K562 (cell line): ENCODE results near the gene BRAT1. TPM values are rescaled to one million over a fixed set of nuclear protein-coding genes. Genes with fewer than 3 reads are reported as not detected.

Source experiments
- ATAC-seq: fragments of 200-7000 bp; cut with Tn5 transposase; 3 replicates; pipeline ENCODE4 v1.9.1; 2020; ENCODE audit warnings: moderate library complexity
- BruUV-seq: library from RNA; stranded (reverse); fragments of 400-500 nt; replicated peaks from 2 replicates; lab custom pipeline; 2021; lab: Mats Ljungman, UMichigan
- CTCF ChIA-PET: fragments of 300-600 bp; formaldehyde crosslinking; extraction: SDS; loops from one replicate; lab custom pipeline; 2021; ENCODE audit warnings: low intra/inter-chr PET ratio; lab: Yijun Ruan, JAX
- POLR2A ChIA-PET: fragments of 300-600, 350-650 bp; sonication (Branson Sonifier 250); formaldehyde crosslinking; extraction: SDS; loops from one replicate; lab custom pipeline; 2021; ENCODE audit warnings: antibody characterized with exemption, inconsistent platforms; lab: Yijun Ruan, JAX
- DNase-seq, 4 experiments: peaks; one replicate each; pipeline versions ENCODE4 v3.0.0 to v3.0.0-alpha.2; 2011 to 2018; ENCODE audit warnings: low spot score in 3 of 4, mixed read lengths in 3 of 4; ENCODE audit errors: extremely low read depth in 1 of 4
- FAIRE-seq: peaks from 2 replicates; lab custom pipeline; 2011; peaks lifted over from hg19 to GRCh38; lab: Jason Lieb, UNC
- H2AFZ ChIP-seq: 2 replicates; pipeline ENCODE4 v1.6.0; 2011; ENCODE audit warnings: low read depth, low read length, control low read depth, inconsistent platforms
- H3K27ac ChIP-seq: fragments of 200-600 bp; 3 replicates; pipeline ENCODE4 v1.8.0; 2011; ENCODE audit warnings: low read depth, mild to moderate bottlenecking, control low read depth, inconsistent platforms, low read length, moderate library complexity, mixed read lengths; ENCODE audit errors: extremely low read depth
- H3K27me3 ChIP-seq, 2 experiments: fragments of 300-600 bp in 1 of 2; 2 replicates in 1 of 2; 3 replicates in 1 of 2; pipeline versions ENCODE4 v1.6.0 to v1.8.0; 2011; ENCODE audit warnings: inconsistent platforms in 2 of 2, low read length in 2 of 2, mild to moderate bottlenecking in 1 of 2, mixed read lengths in 1 of 2, moderate library complexity in 1 of 2; ENCODE audit not compliant: control insufficient read depth in 2 of 2, insufficient read depth in 2 of 2
- H3K36me3 ChIP-seq: fragments of 300-600 bp; 3 replicates; pipeline ENCODE4 v1.8.0; 2011; ENCODE audit warnings: mild to moderate bottlenecking, low read length, inconsistent platforms; ENCODE audit not compliant: control insufficient read depth, insufficient read depth
- H3K4me1 ChIP-seq, 2 experiments: fragments of 200-600 bp in 1 of 2; replicated peaks in 1 of 2; 2 replicates in 1 of 2; 3 replicates in 1 of 2; pipeline versions ENCODE4 v1.5.1 to v1.8.0; 2011; ENCODE audit warnings: inconsistent platforms in 2 of 2, low read length in 2 of 2, mild to moderate bottlenecking in 1 of 2, mixed read lengths in 1 of 2, moderate library complexity in 1 of 2; ENCODE audit not compliant: control insufficient read depth in 2 of 2, insufficient read depth in 2 of 2
- H3K4me2 ChIP-seq: 2 replicates; pipeline ENCODE4 v1.6.1; 2011; ENCODE audit warnings: low read length, control low read depth, inconsistent platforms, mixed read lengths; ENCODE audit not compliant: insufficient read depth
- H3K4me3 ChIP-seq: fragments of 200-600 bp; sonication (generic), shearing (Covaris generic); 2 replicates; pipeline ENCODE4 v1.5.1; 2016; ENCODE audit warnings: control low read depth, inconsistent platforms
- H3K79me2 ChIP-seq: fragments of 200-600 bp; 3 replicates; pipeline ENCODE4 v1.8.0; 2011; ENCODE audit warnings: low read length, inconsistent platforms; ENCODE audit not compliant: control insufficient read depth, insufficient read depth
- H3K9ac ChIP-seq, 2 experiments: 2 replicates each; pipeline versions ENCODE4 v1.6.0 to v1.6.1; 2011; ENCODE audit warnings: low read depth in 2 of 2, low read length in 2 of 2, control low read depth in 1 of 2, inconsistent platforms in 1 of 2, mild to moderate bottlenecking in 1 of 2, mixed read lengths in 1 of 2; ENCODE audit not compliant: insufficient read depth in 1 of 2
- H3K9me1 ChIP-seq: one replicate; pipeline ENCODE4 v1.6.0; 2011; ENCODE audit warnings: inconsistent platforms, mild to moderate bottlenecking, low read length, moderate library complexity; ENCODE audit not compliant: control insufficient read depth, insufficient read depth
- H3K9me3 ChIP-seq: replicated peaks from 2 replicates; pipeline ENCODE4 v1.5.1; 2011; ENCODE audit warnings: low read depth, low read length, inconsistent platforms; ENCODE audit not compliant: control insufficient read depth, insufficient read depth
- H4K20me1 ChIP-seq: replicated peaks from 2 replicates; pipeline ENCODE4 v1.6.1; 2011; ENCODE audit warnings: low read length, inconsistent platforms, mixed read lengths; ENCODE audit not compliant: control insufficient read depth, insufficient read depth
- ARID2 ChIP-seq: fragments of 450-650 bp; IDR thresholded peaks from 2 replicates; pipeline ENCODE4 v1.6.1; 2017; ENCODE audit warnings: antibody characterized with exemption, mild to moderate bottlenecking
- BCL6 ChIP-seq: fragments of 250-450 bp; sonication (Bioruptor Pico); IDR thresholded peaks from 2 replicates; pipeline ENCODE4 v1.4.0; 2020
- BRD9 ChIP-seq: fragments of 450-650 bp; IDR thresholded peaks from 2 replicates; pipeline ENCODE4 v1.6.1; 2018; ENCODE audit warnings: low read depth; ENCODE audit not compliant: partially characterized antibody
- CBFA2T2 ChIP-seq: fragments of 450-650 bp; conservative IDR thresholded peaks from 2 replicates; pipeline ENCODE4 v1.6.1; 2017; ENCODE audit warnings: mild to moderate bottlenecking
- KLF1 ChIP-seq: fragments of 450-650 bp; IDR thresholded peaks from 2 replicates; pipeline ENCODE4 v1.6.1; 2016; ENCODE audit warnings: missing genetic modification characterization, missing compliant biosample characterization
- MCM3 ChIP-seq: fragments of 450-650 bp; IDR thresholded peaks from 2 replicates; pipeline ENCODE4 v1.6.1; 2016
- PHB2 ChIP-seq: fragments of 450-650 bp; IDR thresholded peaks from 2 replicates; pipeline ENCODE4 v1.6.1; 2017; ENCODE audit warnings: low read depth
- PREB ChIP-seq: sonication (generic); formaldehyde crosslinking; IDR thresholded peaks from 2 replicates; pipeline ENCODE4 v1.8.1; 2023; ENCODE audit warnings: mild to moderate bottlenecking, missing genetic modification reagents
- SMARCE1 ChIP-seq: fragments of 450-650 bp; IDR thresholded peaks from 2 replicates; pipeline ENCODE4 v1.7.1; 2016; ENCODE audit warnings: mild to moderate bottlenecking
- ZFPM2 ChIP-seq: fragments of 250-450 bp; sonication (Bioruptor Pico); IDR thresholded peaks from 2 replicates; pipeline ENCODE4 v1.5.1; 2022; ENCODE audit warnings: mild to moderate bottlenecking
- ZNF175 ChIP-seq: fragments of 200-800 bp; sonication (Bioruptor generic); IDR thresholded peaks from 2 replicates; pipeline ENCODE4 v1.6.1; 2016; ENCODE audit warnings: low read depth, mild to moderate bottlenecking, missing genetic modification characterization, missing compliant biosample characterization
- ZNF212 ChIP-seq: fragments of 450-650 bp; formaldehyde crosslinking; IDR thresholded peaks from 2 replicates; pipeline ENCODE4 v1.4.0; 2020; ENCODE audit warnings: mild to moderate bottlenecking
- ZNF224 ChIP-seq: sonication (generic); formaldehyde crosslinking; IDR thresholded peaks from 2 replicates; pipeline ENCODE4 v1.8.0; 2022; ENCODE audit warnings: mild to moderate bottlenecking, missing genetic modification reagents
- ZNF354B ChIP-seq: fragments of 250-450 bp; sonication (Bioruptor Pico); IDR thresholded peaks from 2 replicates; pipeline ENCODE4 v1.4.0; 2020
- ZNF584 ChIP-seq: fragments of 200-800 bp; sonication (Bioruptor generic); IDR thresholded peaks from 2 replicates; pipeline ENCODE4 v1.6.1; 2016; ENCODE audit warnings: low read depth, mild to moderate bottlenecking, missing genetic modification characterization, missing compliant biosample characterization
- WGBS: fragments of 100-300 bp; shearing (Covaris generic); methylation state at CpG from one replicate; pipeline ENCODE4 v1.1.6; 2016; ENCODE audit warnings: low coverage, mixed read lengths; ENCODE audit not compliant: insufficient coverage; ENCODE audit errors: missing lambda C conversion rate; 5-methylcytosine and 5-hydroxymethylcytosine counted together
- in situ Hi-C: fragments of 300-500 bp; cut with MboI; formaldehyde crosslinking; loops from 4 replicates; pipeline ENCODE4 v1.15.0; 2018; ENCODE audit warnings: inconsistent platforms, mixed read lengths
- intact Hi-C: fragments of 100-400 bp; cut with micrococcal nuclease; formaldehyde crosslinking; loops from 2 replicates; pipeline ENCODE4 v1.14.2; 2022
- polyA plus RNA-seq, 8 experiments: library from polyadenylated mRNA; depleted of rRNA in 4 of 8; stranded (reverse) in 5 of 8; unstranded in 3 of 8; fragments of >200 nt; fragmentation: Nextera tagmentation in 2 of 8; fragmentation: Illumina TruSeq in 1 of 8; extraction: Ambion mirVana in 2 of 8; extraction: Trizol in 1 of 8; gene quantifications; 2 replicates each; pipeline versions ENCODE4 v1.2.1 to v1.2.3, GENCODE V29; 2011 to 2014; ENCODE audit warnings: inconsistent platforms in 1 of 8, missing spikeins in 1 of 8
- total RNA-seq, 7 experiments: library from RNA; depleted of rRNA in 6 of 7; stranded (reverse); fragments of >200 nt in 6 of 7; fragmentation: Illumina TruSeq in 2 of 7; extraction: Trizol in 2 of 7; gene quantifications; 2 replicates each; pipeline versions ENCODE4 v1.2.1 to v1.2.3, GENCODE V29; 2011 to 2021; ENCODE audit warnings: low replicate concordance in 1 of 7
- TF ChIP-seq, protein P1 (sequence below): sonication (generic); formaldehyde crosslinking; IDR thresholded peaks from 2 replicates; pipeline ENCODE4 v1.8.0; 2022; ENCODE audit warnings: missing genetic modification reagents, mild to moderate bottlenecking, borderline replicate concordance
- TF ChIP-seq, protein P2 (sequence below): fragments of 450-650 bp; formaldehyde crosslinking; IDR thresholded peaks from 2 replicates; pipeline ENCODE4 v1.4.0; 2020; ENCODE audit warnings: mild to moderate bottlenecking

BRAT1 gene
- total and polyA plus RNA-seq, 9 of the 15 experiments (the other 6 are each of a cell fraction or from before 2014, with no cell fraction given) = 0.13 to 49.6 (median 10.5) TPM

- ATAC-seq = no peak
- ChIA-PET CTCF (no interaction called here), POLR2A (no interaction called here)
- no peak overlapping the region for H3K4me3 ChIP-seq
- no peak for FAIRE-seq
- no peaks in the 10 kb centered on the region for H3K79me2 ChIP-seq
- no peaks in the 10 kb centered on the region for H3K27me3 ChIP-seq
- in situ Hi-C loops (no loop called here), intact Hi-C loops (no loop called here)
- peaks cover 10% of the 10 kb centered on the region; the same call in 1 of the 3 replicates for H3K36me3 ChIP-seq
- no peak overlapping the region for H3K27ac ChIP-seq
- no peak overlapping the region for H3K4me2 ChIP-seq
- H3K9me1 ChIP-seq = peaks cover 3% of the 10 kb centered on the region
- DNase-seq = no peak
- BruUV-seq = no TSS peak
- H2AFZ ChIP-seq = no peak overlapping the region
- no peaks in the 10 kb centered on the region; the same call in none of the 2 replicates for H4K20me1 ChIP-seq
- H3K9me3 ChIP-seq = no peaks in the 10 kb centered on the region
- WGBS = 47% methylated on average over 28 of the region's 35 CpGs
- H3K4me1 ChIP-seq = peaks cover 0 to 35% of the 10 kb centered on the region in 2 experiments; a peak in 2 of 5 replicates
- H3K9ac ChIP-seq = no peak overlapping the region; a peak in 1 of 4 replicates
- no peak for TF ChIP-seq KLF1 (tag)
- no peak for TF ChIP-seq BCL6
- no peak for TF ChIP-seq CBFA2T2
- TF ChIP-seq ZNF584 (CRISPR knock-in tag) = no peak
- TF ChIP-seq, protein P1, sequence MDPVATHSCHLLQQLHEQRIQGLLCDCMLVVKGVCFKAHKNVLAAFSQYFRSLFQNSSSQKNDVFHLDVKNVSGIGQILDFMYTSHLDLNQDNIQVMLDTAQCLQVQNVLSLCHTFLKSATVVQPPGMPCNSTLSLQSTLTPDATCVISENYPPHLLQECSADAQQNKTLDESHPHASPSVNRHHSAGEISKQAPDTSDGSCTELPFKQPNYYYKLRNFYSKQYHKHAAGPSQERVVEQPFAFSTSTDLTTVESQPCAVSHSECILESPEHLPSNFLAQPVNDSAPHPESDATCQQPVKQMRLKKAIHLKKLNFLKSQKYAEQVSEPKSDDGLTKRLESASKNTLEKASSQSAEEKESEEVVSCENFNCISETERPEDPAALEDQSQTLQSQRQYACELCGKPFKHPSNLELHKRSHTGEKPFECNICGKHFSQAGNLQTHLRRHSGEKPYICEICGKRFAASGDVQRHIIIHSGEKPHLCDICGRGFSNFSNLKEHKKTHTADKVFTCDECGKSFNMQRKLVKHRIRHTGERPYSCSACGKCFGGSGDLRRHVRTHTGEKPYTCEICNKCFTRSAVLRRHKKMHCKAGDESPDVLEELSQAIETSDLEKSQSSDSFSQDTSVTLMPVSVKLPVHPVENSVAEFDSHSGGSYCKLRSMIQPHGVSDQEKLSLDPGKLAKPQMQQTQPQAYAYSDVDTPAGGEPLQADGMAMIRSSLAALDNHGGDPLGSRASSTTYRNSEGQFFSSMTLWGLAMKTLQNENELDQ (CRISPR knock-in tag) = no peak
- no peak for TF ChIP-seq ZNF175 (CRISPR knock-in tag)
- TF ChIP-seq ZNF354B = no peak
- no peak for TF ChIP-seq ARID2
- TF ChIP-seq MCM3 = no peak
- TF ChIP-seq ZNF224 = no peak
- no peak for TF ChIP-seq ZFPM2 (CRISPR knock-in tag)
- no peak for TF ChIP-seq SMARCE1
- no peak for TF ChIP-seq PREB (CRISPR knock-in tag)
- TF ChIP-seq, protein P2, sequence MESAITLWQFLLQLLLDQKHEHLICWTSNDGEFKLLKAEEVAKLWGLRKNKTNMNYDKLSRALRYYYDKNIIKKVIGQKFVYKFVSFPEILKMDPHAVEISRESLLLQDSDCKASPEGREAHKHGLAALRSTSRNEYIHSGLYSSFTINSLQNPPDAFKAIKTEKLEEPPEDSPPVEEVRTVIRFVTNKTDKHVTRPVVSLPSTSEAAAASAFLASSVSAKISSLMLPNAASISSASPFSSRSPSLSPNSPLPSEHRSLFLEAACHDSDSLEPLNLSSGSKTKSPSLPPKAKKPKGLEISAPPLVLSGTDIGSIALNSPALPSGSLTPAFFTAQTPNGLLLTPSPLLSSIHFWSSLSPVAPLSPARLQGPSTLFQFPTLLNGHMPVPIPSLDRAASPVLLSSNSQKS (CRISPR knock-in tag) = no peak
- TF ChIP-seq BRD9 = no peak
- no peak for TF ChIP-seq PHB2
- TF ChIP-seq ZNF212 (CRISPR knock-in tag) = no peak
These were observed 48.0 kb upstream of the BRAT1 start for GRCh38 chr7:2603044-2603965.
